Raji (cell line): ENCODE results near the gene NNT.

Experiments used
- POLR2A ChIP-seq: IDR thresholded peaks from 2 replicates; pipeline ENCODE4 v1.6.1; 2011; ENCODE audit warnings: low read depth, low read length, control low read depth; ENCODE audit not compliant: insufficient read depth

The NNT gene

GRCh38 chr5:43643750-43644149 is 40.8 kb downstream of the NNT start:
- TF ChIP-seq POLR2A: no peak

DNA sequence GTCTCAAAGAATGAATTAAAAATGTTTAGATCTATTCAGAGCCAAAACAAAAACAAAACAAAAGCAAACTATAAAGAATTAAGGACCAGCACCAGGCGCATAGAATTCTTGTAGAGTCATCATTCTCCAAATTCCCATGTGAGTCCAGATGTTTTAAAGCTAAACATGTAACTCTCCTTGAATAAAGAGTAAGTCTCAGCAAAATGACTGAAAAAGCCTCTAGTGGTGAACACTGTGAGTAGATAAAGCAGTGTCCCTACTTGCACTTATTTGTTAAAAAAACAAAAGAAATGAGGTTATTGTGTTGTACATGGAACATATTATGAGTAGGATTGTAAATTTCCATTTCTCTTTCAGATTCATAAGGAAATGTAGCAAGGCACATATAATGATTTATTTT is 44.0 kb downstream of the NNT start:
- TF ChIP-seq POLR2A: no peak

GRCh38 chr5:43647789-43648188 is 44.8 kb downstream of the NNT start:
- no peak for TF ChIP-seq POLR2A

- TF ChIP-seq POLR2A: no peak
Measured at GRCh38 chr5:43648499-43649124, 45.6 kb downstream of the NNT start.

DNA sequence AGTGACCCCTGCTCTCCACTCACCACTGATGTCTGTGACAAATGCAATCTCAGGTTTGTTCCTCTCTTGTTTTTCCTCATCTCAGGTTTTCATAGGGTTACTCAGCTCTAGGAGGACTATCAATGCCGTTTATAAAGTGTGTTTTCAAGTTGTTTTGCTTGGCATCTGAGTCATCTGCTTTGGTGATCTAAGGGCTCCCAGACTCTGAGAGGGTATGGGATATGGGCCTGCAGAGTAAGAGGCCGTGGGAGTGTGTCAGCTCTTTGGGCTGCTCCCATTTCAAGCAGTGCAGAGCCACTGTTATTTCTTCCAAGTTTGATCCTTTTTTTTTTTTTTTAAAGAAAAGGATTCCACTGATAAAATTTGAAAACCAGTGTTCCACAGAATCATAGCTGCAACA is 46.3 kb downstream of the NNT start:
- no peak for TF ChIP-seq POLR2A

DNA sequence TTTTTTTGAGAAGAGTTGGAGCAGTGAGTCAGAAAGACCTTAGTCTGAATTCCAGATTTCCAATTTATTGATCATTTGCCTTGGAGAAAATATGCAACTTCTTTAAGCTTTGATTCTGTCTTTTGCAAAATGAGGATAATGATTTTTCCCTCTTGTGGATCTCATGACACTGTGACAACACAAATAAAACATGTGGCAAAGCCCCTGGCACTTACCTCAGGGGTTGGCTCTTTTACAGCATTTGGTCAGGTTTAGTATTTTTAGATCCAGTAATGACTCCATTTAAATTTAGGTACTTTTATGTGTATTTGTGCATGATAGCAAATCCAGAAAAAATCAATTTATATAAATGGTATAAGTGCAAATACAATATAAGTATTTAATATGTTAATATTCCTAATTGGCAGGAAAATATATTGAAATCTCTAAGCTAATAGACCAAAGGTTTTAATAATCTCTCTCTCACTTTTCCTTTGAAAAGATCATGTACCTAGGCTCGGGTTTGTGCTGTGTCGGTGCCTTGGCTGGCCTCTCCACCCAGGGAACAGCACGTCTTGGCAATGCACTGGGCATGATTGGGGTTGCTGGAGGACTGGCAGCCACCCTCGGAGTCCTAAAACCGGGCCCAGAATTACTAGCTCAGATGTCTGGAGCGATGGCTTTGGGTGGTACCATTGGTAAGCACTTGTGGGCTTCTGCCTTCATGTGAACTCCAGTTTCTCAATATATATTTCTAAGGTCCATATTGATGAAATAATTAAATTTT is 49.7 kb downstream of the NNT start:
- TF ChIP-seq POLR2A: no peak

GRCh38 chr5:43658509-43658908 is 55.5 kb downstream of the NNT start:
- no peak for TF ChIP-seq POLR2A

GRCh38 chr5:43659075-43659474 is 56.1 kb downstream of the NNT start:
- TF ChIP-seq POLR2A: no peak

DNA sequence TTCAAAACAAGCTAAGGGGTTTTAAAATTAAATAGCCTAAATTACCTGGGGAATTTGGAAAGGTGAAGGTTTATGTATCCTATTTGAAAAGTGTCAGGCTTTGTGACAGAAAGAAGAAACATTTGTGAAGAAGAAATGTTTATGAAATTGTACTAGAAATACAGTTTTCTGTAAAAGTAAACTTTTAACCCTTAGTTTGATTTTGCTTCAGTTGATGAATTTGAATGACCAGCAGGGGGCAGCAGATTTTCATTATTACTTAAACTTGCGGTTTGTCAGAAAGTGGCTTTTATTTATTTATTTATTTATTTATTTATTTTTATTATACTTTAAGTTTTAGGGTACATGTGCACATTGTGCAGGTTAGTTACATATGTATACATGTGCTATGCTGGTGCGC is 58.1 kb downstream of the NNT start:
- TF ChIP-seq POLR2A: no peak

DNA sequence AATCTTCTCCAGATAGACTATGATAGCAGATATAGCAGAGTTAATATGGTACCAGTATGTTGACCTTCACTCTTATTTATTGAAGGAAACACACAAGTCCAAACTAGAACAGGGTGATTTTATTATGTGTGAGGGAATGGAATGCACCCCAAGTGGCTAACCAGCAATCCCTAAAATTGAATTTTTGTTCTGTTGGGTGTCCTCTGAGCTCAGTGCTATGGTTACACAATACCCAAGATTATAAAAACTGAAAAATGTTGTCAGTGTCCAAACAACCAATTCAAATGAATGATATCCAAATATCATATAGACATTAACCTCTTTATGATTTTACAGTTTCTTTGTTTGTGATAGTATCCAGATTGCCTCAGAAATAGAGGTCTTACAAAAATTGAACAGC is 60.9 kb downstream of the NNT start:
- no peak for TF ChIP-seq POLR2A

GRCh38 chr5:43664501-43665040 is 61.6 kb downstream of the NNT start:
- TF ChIP-seq POLR2A: no peak

DNA sequence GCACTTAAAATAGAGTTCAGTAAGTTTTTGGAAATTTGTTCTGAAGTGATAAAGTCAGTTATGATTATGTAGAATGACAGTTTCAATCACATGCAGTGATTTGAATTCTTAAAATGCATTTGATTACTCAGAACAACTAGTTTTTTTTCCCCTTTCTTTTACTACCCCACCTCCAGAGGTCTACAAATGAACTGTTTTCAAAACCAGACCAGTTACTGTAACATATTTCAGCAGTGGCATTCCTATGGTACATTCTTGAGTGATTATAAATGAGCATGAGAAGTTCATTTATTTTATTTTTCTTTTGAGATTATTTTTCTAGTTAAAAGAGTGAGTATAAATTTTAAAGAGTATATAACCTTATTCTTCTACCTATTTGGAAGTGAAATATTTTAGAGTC is 71.6 kb downstream of the NNT start:
- no peak for TF ChIP-seq POLR2A

- no peak for TF ChIP-seq POLR2A
Measured at GRCh38 chr5:43675357-43675756, 72.4 kb downstream of the NNT start.

DNA sequence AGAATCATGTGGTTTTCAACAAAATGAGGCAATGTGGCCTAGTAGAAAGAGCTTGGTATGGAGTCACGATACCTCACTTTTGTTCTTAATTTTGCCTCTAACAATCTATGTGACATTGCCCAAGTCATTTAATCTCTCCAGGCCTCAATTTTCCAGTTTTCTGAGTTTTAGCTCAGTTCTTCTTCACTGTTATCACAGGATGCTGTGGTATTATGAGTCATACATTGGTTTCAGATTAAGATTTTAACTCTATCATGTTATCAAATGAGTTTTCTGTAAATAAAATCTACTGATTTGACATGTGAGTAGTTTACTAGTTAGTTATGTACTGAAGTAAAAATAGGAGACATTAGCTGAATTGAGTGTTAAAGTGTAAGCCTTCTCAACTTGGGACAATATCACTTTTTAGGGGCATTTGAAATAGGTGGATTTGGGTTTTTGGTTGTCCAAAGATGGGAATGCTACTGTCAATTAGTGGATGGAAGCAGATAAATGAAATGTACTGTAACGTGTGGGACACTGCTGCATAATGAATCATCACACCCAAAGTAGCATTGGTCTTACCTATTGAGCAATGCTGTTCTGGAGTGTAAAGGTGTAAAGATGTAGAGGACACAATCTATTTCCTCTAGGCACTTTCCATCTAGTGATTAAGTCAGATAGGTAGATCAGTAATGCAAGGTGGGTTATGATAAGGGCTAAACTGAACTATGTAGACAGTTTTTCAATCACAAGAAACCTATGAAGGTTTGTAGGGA is 73.3 kb downstream of the NNT start:
- TF ChIP-seq POLR2A: no peak

GRCh38 chr5:43677253-43677652 is 74.3 kb downstream of the NNT start:
- no peak for TF ChIP-seq POLR2A

DNA sequence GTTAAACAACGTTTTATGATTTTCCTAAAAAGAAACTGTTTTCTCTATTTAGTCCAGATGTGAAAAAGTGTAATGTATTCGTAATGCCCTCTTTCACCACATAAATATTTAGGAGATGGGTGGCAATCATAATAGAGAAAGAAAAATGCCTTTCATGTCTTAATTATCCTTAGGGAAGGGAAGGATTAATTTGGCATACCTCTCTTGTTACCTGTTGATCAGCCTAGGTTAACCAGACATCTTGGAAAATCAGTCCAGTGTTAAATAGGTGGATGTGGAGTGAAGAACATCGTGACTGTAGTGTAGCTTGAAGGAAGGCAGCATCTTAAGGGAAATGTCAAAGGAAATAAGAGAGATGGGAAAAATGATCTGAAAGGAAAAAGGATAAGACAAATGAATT is 76.2 kb downstream of the NNT start:
- no peak for TF ChIP-seq POLR2A
